ENCODE data around the gene RAB11FIP4.

The RAB11FIP4 gene

DNA sequence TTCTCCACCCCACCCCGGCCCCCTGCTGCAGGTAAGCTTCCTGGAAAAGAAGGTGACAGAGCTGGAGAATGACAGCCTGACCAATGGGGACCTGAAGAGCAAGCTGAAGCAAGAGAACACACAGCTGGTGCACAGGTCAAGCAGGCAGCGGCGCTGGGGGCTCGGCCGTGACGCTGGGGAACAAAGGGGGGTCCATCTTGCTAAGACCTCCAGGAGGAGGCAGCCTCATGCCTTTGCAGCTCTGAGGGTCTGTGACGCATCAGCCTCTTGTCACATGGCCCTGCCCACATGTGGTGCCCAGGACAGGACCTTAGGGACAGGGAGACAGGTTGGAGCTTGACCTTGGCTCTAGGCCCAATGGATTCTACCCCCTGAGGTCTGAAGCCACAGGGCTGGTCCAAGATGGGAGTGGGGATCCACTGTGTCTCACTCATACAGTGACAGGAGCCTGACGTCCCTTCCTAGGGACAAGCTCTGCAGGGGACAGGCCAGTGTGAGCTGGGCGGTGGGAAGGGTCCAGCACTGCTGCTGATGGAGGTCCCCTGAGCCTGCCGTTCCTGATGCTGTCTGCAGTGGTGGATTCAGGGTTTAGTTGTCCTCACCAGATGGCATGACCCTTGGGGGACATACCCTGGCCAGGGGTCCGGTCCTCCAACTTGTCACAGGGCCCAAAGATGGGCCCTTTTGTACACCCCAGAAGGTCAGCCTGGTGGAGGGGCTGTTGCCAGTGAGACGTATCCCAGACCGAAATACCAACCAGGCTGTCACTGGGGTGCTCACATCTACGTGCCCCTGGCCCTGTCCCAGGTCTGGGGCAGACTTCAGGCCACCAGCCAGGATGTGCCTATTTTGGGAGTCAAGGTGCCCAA lies 132.6 kb downstream of the RAB11FIP4 start:
- no peak for DNase-seq (ENCODE audit: low spot score)

DNA sequence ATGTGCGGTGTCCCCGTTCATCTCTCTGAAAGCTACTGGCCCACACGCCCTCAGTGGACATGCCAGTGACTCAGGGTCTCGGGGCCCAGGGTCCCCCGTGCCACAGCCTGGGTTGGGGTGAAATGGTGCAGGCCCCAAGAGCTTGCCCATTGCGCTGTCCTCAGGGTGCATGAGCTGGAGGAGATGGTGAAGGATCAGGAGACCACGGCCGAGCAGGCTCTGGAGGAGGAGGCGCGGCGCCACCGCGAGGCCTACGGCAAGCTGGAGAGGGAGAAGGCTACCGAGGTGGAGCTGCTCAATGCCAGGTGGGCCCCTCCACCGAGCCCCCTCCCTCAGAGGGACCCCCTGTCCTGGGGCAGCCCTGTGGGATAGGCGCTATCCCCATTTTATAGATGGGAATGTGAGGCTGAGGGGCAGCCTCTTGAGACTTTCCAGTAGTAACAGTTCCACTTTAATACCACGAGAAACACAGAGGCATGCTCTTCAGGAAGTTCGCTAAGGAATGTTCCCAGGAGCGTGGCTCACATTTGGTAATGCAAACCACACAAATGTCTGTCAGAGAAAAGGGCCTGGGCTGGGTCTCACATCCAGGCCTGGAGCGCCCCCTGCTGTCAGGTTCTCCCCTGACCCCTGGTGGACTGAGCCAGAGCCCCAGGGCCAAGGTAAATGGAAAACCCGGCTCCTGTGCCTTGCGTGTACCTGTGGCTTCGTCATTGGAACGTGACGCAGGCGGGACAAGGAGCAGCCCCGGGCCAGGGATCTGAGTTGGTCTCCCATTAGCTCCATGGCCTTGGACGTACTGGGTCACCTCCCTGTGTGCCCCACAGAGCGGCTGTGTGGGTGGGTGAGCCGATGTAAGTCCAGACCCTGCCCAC lies 133.7 kb downstream of the RAB11FIP4 start:
- peak; percentile 79 for DNase-seq (ENCODE audit: low spot score)

DNA sequence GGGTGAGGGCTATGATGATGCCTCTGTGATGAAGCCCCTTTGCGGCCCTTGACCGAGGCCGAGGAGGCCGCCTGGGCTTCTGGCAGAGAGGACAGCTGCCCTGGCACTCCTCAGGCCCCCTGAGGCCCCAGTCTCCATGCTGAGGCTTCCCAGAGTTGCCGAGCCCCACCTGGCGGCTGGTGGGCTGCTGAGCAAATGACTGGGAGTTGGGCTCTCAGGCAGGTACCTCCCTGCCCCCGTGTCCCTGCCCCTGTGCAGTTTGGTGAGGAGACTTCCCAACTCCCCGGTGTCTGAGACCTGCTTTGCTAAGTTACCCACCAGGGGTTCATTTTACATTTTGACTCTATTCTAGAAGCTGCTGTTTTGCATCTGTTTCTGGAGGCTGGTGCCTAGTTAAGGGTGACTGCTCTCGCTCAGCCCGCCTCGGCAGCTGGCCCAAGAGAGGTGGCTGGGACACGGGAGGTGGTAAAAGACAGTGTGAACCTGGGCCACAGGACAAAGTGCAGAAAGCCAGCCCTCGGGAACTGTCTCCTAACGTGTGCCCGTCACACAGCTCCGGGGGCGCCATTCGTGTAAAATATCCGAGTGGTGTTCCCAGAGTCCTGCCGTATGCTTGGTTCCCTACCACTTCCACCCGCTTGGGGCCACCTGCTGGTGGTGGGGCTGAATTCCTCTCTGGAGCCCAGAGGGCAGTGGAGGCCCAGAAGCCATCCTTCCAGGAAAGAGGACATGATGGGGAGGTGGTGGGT lies 134.5 kb downstream of the RAB11FIP4 start:
- no peak for DNase-seq (ENCODE audit: low spot score)

- no peak for DNase-seq (ENCODE audit: low spot score)
These were observed 136.1 kb downstream of the RAB11FIP4 start for GRCh38 chr17:31527606-31528005.

DNA sequence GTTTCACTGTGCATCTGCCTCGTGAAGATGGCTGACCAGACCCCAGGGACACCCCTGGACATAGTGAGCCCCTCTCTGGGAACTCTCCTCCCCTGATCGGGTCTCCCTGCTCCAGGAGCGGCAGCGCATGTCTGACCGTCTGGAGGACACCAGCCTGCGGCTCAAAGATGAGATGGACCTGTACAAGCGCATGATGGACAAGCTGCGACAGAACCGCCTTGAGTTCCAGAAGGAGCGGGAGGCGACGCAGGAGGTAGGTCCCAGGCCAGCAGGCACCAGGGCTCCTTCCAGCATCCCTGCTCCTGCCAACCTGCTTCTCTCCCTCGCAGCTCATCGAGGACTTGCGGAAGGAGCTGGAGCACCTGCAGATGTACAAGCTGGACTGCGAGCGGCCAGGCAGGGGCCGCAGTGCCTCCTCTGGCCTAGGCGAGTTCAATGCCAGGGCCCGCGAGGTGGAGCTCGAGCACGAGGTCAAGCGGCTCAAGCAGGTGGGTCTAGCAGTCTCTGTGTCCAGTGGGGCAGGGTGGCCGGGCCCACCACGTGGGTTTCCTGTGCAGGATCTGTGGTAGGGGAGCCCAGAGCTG lies 136.9 kb downstream of the RAB11FIP4 start:
- DNase-seq (ENCODE audit: low spot score) = no peak

DNA sequence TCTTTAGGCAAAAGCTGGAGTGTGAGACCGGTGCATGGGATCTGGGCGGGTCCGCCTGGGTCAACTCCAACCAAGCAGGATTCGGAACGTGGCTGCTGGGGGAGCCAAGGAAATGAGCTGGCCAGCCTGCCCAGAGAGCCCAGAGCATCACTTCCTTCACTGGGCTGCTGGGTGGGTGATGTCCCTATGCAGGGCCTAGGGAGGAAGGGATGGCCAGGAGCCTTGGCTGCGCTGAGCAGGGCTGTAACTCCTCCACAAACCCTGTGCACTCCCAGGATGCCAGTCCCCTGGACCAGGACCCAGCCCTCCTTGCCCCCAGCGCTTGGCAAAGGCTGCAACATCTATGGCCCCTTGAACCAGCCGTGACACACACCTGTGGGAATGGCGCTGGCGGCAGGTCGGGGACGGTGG lies 138.4 kb downstream of the RAB11FIP4 start:
- no peak for DNase-seq (ENCODE audit: low spot score)

GRCh38 chr17:31530391-31530985 lies 139.0 kb downstream of the RAB11FIP4 start:
- no peak for DNase-seq (ENCODE audit: low spot score)

GRCh38 chr17:31531336-31531980 lies 140.0 kb downstream of the RAB11FIP4 start:
- DNase-seq (ENCODE audit: low spot score) = no peak

DNA sequence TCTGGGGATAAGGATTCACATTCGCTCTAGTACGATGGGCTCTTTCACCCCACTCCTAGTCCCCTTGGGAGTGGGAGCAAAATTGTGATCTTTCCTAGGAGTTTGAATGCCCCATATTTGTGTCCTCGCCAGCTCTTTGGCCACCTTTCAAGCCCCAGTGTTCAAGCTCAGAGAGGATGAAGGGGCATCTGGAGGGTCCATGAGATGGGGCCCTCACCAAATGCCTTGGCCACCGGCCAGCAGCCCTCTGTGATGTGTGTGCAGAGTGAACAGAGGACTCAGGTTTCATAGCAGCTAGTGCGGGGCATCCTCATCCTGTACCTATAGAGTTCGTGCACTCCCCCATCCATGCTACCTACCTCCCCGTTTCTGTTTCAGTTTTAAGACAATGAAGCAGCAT lies 140.6 kb downstream of the RAB11FIP4 start:
- DNase-seq (ENCODE audit: low spot score) = no peak

DNA sequence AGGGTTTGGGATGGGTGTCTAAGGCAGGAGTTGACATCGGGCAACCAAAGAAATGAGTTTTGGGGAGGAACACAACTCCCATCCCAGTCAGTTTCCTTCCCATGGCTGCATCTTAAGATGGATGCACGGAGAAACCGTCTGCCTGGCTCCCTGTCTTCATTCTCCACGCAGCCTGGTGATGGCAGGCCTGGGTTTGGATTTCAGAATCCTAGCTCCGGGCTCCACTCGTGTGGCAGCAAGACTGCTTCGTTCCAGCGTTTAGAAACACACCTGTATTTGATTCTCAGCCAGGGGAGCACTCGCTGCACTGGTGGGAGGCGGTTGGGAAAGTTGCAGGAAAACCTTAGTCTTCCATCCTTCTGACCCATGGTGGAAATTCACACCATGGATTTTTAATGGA lies 141.1 kb downstream of the RAB11FIP4 start:
- no peak for DNase-seq (ENCODE audit: low spot score)

- DNase-seq (ENCODE audit: low spot score) = no peak
These were observed 142.2 kb downstream of the RAB11FIP4 start for GRCh38 chr17:31533546-31534155.

DNA sequence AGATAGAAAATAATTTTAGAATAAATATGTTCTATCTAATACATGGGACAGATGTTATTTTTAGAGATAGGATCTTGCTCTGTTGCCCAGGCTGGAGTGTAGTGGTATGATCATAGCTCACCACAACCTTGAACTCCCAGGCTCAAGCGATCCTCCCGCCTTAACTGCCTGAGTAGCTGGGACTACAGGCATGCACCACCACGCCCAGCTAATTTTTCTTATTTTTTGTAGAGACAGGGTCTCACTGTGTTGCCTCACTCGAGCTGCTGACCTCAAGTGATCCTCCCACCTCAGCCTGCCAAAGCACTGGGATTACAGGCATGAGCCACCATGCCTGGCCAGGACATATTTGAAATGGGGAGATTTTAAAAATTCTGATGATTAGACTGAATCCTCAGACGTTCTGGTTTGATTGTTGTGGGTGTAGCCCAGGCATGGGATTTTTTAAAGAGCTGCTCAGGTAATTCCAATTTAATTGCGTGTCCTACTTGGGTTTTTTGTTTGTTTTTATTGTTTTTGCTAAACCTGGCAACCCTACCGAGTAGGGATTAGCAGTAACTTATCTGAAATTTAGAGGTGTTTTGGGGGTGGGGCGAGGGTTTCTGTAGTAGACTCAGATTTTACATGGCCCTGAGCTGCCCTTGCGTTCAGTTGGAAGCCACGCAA lies 142.9 kb downstream of the RAB11FIP4 start:
- no peak for DNase-seq (ENCODE audit: low spot score)

DNA sequence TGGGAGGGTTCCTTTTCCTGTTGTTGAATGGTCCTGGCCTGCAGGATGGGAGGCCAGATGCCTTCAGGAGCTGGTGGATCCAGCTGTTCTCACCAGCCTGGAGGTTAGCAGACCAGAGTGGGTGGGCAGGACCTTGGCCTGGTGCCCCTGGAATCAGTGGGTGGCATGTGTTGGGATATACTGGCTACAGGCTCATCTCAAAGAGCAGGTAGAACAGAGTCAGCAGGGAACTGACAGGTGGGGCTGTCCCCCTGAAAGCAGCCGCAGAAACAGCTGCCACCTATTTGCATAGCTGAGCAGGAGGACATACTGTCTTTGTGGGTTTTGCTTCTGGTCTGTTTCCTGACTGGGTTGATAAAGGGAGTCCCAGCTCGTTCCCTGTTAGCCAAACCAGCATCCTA lies 144.1 kb downstream of the RAB11FIP4 start:
- DNase-seq (ENCODE audit: low spot score) = no peak

DNA sequence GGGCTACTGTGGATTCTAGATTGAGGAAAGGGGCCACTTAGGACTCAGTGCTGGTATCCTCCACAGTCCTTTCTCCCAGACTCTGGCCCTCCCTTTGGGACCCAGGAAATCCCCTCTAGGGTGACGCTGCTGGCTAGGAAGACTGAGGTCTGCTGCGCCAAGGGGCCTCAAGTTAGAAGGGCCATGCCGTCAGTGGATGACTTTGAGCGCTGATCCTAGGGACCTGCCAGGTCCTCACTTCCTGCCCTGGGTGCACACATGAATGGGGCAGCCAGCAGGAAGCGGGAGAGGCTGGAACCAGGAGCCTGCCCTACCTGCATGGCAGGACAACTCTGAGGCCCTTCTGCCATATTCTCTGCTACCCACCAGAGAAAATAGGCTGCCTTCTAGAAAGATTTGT lies 145.0 kb downstream of the RAB11FIP4 start:
- DNase-seq (ENCODE audit: low spot score) = no peak

GRCh38 chr17:31537565-31538011 lies 146.1 kb downstream of the RAB11FIP4 start:
- no peak for DNase-seq (ENCODE audit: low spot score)

DNA sequence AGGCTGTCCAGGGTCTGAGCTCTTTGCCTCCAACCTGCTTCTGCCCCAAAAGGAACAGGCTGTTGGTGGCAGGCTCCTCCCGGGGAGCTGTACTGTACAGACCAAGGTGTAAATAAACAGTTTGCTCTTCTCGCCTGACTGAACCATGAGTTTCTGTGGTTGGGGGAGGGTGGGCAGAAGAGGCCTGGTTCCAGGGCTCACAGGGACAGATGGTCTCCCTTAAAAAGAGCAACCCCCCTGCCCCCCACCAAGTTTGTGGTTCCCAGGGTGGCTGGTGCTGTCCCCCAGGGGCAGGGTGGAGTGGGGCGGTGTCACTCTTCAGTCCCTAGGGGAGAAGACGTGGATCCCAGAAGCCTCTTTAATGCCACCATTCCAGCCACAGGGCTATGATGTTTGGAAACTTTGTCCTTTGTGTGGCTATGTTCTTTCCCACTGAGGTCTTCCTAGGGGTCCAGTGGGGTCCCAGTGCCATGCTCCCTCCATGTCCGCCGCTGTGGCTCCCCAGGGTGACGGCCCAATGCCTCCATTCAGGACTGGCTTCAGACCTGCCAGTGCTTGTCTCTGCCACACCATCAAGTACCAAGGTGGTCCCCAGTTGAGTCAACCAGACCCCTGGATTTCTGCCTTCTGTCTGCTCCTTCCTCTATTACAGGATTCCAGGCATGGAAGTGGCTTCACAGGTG lies 146.7 kb downstream of the RAB11FIP4 start:
- DNase-seq (ENCODE audit: low spot score) = no peak

DNA sequence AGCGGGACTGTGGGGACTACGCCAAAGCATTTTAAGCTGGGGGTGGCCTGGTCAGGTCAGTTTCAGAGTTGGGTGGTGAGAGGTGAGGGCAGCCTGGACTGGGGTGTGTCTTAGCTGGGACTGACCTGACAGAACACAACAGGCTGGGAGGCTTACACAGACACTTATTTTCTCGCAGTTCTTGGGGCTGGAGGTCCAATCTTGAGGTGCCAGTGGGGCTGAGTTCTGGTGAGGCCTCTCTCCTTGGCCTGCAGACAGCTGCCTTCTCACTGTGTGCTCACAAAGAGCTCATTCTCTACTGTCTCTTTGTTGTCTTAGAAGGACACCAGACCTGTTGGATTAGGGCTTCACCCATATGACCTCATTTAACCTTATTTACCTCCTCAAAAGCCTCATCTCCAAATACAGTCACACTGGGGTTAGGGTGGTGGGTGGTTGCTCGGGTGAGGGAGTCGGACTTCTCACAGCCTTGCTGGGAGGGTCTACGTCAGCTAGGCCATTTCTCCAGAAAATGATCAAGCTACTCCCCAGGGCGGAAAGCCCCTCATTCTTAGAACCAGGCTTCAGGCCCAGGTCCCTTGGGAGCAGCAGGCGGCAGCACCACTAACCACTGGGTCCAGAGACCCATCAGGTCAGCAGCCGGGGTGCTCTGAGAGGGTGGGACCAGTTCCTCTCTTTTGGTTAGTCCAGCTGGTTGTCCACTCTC lies 149.3 kb downstream of the RAB11FIP4 start:
- DNase-seq (ENCODE audit: low spot score) = no peak

DNA sequence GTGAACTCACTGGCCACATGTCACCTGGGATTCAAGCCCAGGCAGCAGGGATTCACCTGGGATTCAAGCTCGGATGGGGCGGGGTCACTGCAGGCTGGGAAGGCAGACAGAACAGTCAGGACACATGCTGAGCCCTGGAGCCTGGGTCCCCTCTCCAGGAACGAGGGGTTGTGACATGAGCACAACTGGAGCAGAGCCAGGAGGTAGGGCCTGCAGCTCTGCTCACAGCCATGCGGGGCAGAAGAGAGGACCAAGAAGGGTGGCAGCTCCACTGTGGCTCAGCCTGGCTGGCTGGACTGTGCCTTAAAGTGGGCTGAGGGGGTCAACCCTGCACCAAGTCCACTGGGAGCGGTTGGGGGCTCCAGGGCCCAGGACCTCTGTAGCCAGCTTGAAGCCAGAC lies 150.1 kb downstream of the RAB11FIP4 start:
- no peak for DNase-seq (ENCODE audit: low spot score)

DNA sequence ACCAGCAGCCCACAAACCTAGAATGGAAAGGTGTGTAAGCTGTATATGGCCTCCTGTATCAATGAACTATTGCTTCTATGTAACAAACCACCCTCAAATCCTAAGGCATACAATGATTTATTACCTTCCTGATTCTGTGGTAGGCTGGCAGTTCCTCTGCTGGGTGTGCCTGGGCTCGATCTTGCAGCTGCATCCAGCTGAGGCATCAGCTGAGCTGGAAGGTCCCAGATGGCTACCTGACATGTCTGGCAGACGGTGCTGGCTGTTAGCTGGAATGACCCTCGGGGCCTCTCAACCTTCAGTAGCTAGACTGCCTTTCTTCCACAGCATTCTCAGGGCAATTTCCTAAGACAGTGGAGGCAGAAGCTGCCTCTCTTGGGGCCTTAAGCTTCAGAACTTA lies 152.7 kb downstream of the RAB11FIP4 start:
- DNase-seq (ENCODE audit: low spot score) = no peak
